Stomach (tissue), 4 donors: ENCODE results near the gene PNPT1.

Source experiments
- EP300 ChIP-seq: sonication (generic); formaldehyde crosslinking; IDR thresholded peaks from one replicate; pipeline ENCODE4 v1.6.1; 2017; ENCODE audit warnings: antibody characterized with exemption
- POLR2A ChIP-seq, 4 donors: fragments of 450-650 bp; IDR thresholded peaks; one replicate each; pipeline ENCODE4 v1.6.1; 2016; ENCODE audit warnings: antibody characterized with exemption in 4 of 4, control low read depth in 2 of 4, mild to moderate bottlenecking in 1 of 4, moderate library complexity in 1 of 4
- TF ChIP-seq, protein P1 (sequence below), 7 experiments: fragments of 450-650 bp in 4 of 7; fragments of 200-600 bp in 3 of 7; sonication (generic) in 3 of 7; IDR thresholded peaks; one replicate each; pipeline ENCODE4 v1.5.1; 2016 to 2019; ENCODE audit warnings: antibody characterized with exemption in 7 of 7, control low read depth in 2 of 7, mild to moderate bottlenecking in 1 of 7

DNA sequence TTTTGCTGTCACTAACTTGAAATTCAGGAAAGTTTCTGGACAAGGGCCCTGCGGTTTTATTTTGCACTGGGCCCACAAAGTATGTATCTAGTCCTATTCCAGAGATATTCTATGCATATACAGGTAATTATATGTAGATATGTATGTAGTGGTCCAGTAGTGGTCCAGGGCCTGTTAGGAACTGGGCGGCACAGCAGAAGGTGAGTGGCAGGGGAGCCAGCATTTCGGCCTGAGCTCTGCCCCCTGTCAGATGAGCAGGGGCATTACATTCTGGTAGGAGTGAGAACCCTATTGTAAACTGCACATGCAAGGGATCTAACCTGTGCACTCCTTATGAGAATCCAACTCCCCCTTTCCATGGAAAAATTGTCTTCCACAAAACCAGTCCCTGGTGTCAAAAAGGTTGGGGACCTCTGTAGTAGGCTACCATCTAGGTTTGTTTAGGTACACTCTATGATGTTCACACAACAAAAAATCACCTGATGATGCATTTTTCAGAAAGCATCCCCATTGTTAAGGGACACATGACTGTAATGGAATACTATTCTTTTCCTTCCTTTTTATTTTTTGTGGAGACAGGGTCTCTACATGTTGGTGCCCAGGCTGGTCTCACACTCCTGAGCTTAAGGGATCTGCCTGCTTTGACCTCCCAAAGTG lies 73.4 kb downstream of the PNPT1 start:
- TF ChIP-seq, protein P1, sequence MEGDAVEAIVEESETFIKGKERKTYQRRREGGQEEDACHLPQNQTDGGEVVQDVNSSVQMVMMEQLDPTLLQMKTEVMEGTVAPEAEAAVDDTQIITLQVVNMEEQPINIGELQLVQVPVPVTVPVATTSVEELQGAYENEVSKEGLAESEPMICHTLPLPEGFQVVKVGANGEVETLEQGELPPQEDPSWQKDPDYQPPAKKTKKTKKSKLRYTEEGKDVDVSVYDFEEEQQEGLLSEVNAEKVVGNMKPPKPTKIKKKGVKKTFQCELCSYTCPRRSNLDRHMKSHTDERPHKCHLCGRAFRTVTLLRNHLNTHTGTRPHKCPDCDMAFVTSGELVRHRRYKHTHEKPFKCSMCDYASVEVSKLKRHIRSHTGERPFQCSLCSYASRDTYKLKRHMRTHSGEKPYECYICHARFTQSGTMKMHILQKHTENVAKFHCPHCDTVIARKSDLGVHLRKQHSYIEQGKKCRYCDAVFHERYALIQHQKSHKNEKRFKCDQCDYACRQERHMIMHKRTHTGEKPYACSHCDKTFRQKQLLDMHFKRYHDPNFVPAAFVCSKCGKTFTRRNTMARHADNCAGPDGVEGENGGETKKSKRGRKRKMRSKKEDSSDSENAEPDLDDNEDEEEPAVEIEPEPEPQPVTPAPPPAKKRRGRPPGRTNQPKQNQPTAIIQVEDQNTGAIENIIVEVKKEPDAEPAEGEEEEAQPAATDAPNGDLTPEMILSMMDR (IDR thresholded peaks at IDR 0.05), result no peak
- no peak for TF ChIP-seq EP300
- no peak for TF ChIP-seq POLR2A (IDR thresholded peaks at IDR 0.05)
